Hepatocyte (in vitro differentiated cells): ENCODE measurements around the gene AMD1. TPM values are rescaled to one million over a fixed set of nuclear protein-coding genes. Genes with fewer than 3 reads are reported as not detected.
"Not testable (repeated sequence)": the region's sequence is repeated elsewhere in the genome, so short reads cannot be mapped to it uniquely, and the experiment has no call there.

Experiments
- DNase-seq: peaks from one replicate; pipeline ENCODE4 v3.0.0-alpha.2; 2016; ENCODE audit warnings: low spot score
- H2AFZ ChIP-seq: fragments of 200-600 bp; sonication (generic); 2 replicates; pipeline ENCODE4 v1.6.0; 2016; ENCODE audit warnings: antibody characterized with exemption, mild to moderate bottlenecking
- H3K27ac ChIP-seq: fragments of 200-600 bp; sonication (generic); 2 replicates; pipeline ENCODE4 v1.5.1; 2016; ENCODE audit warnings: mild to moderate bottlenecking
- H3K27me3 ChIP-seq: fragments of 200-600 bp; sonication (generic); 2 replicates; pipeline ENCODE4 v1.6.1; 2016
- H3K36me3 ChIP-seq: fragments of 200-600 bp; sonication (generic); replicated peaks from 2 replicates; pipeline ENCODE4 v1.5.1; 2016; ENCODE audit warnings: low read depth; ENCODE audit not compliant: insufficient read depth
- H3K4me1 ChIP-seq: fragments of 200-600 bp; sonication (generic); 2 replicates; pipeline ENCODE4 v1.5.1; 2016; ENCODE audit warnings: mild to moderate bottlenecking, moderate library complexity; ENCODE audit not compliant: insufficient read depth
- H3K4me2 ChIP-seq: fragments of 200-600 bp; sonication (generic); 2 replicates; pipeline ENCODE4 v1.6.0; 2016
- H3K4me3 ChIP-seq: fragments of 200-600 bp; sonication (generic); 2 replicates; pipeline ENCODE4 v1.5.1; 2016; ENCODE audit warnings: mild to moderate bottlenecking
- H3K79me2 ChIP-seq: fragments of 200-600 bp; sonication (generic); 2 replicates; pipeline ENCODE4 v1.6.0; 2017; ENCODE audit warnings: mild to moderate bottlenecking
- H3K9me2 ChIP-seq: fragments of 200-600 bp; sonication (generic); replicated peaks from 2 replicates; pipeline ENCODE4 v1.6.0; 2017; ENCODE audit warnings: mild to moderate bottlenecking; ENCODE audit not compliant: insufficient read depth
- H3K9me3 ChIP-seq: fragments of 200-600 bp; sonication (generic); 2 replicates; pipeline ENCODE4 v1.5.1; 2016; ENCODE audit warnings: low read depth, mild to moderate bottlenecking
- H4K20me1 ChIP-seq: fragments of 200-600 bp; sonication (generic); 2 replicates; pipeline ENCODE4 v1.6.0; 2016; ENCODE audit warnings: mild to moderate bottlenecking; ENCODE audit not compliant: insufficient read depth, poor library complexity, severe bottlenecking
- CTCF ChIP-seq: fragments of 200-600 bp; sonication (generic); IDR thresholded peaks from 2 replicates; pipeline ENCODE4 v1.5.1; 2016; ENCODE audit warnings: antibody characterized with exemption, mild to moderate bottlenecking; ENCODE audit not compliant: poor library complexity
- EZH2 ChIP-seq: fragments of 200-600 bp; sonication (generic); IDR thresholded peaks from 2 replicates; pipeline ENCODE4 v1.6.1; 2016; ENCODE audit warnings: antibody characterized with exemption, mild to moderate bottlenecking, borderline replicate concordance
- EZH2phosphoT487 ChIP-seq: fragments of 200-600 bp; sonication (generic); IDR thresholded peaks from one replicate; pipeline ENCODE4 v1.6.1; 2018; ENCODE audit warnings: antibody characterized with exemption, mild to moderate bottlenecking, low read depth, moderate library complexity; ENCODE audit not compliant: unreplicated experiment, severe bottlenecking
- WGBS: methylation state at CpG from one replicate; pipeline ENCODE4 v1.1.6; 2016; ENCODE audit warnings: low lambda C conversion rate; ENCODE audit errors: missing lambda C conversion rate; 5-methylcytosine and 5-hydroxymethylcytosine counted together
- polyA plus RNA-seq: library from polyadenylated mRNA; unstranded; fragments of >200 nt; fragmentation: Nextera tagmentation; extraction: Ambion mirVana; gene quantifications from 2 replicates; pipeline ENCODE4 v1.2.1, GENCODE V29; 2016
- total RNA-seq: library from RNA; depleted of rRNA; stranded (reverse); fragments of >200 nt; gene quantifications from 2 replicates; pipeline ENCODE4 v1.2.3, GENCODE V29; 2014

The AMD1 gene
- total and polyA plus RNA-seq, 2 experiments from 2014 or later, result 42.7 to 106 TPM

- H3K79me2 ChIP-seq, result no peaks in the 10 kb centered on the region
- H3K27me3 ChIP-seq, result no peaks in the 10 kb centered on the region
Measured at GRCh38 chr6:110833831-110834230, 40.8 kb upstream of the AMD1 start.

GRCh38 chr6:110835751-110836150 is 38.8 kb upstream of the AMD1 start:
- WGBS, result 95% methylated on average over 5 of the region's 5 CpGs
- not testable (repeated sequence) for H3K27ac ChIP-seq, H3K27me3 ChIP-seq, H3K9me2 ChIP-seq, H4K20me1 ChIP-seq, H3K79me2 ChIP-seq, H3K4me1 ChIP-seq, H3K36me3 ChIP-seq, H2AFZ ChIP-seq, H3K4me2 ChIP-seq, DNase-seq, H3K4me3 ChIP-seq, H3K9me3 ChIP-seq

More at GRCh38 chr6:110833831-110834230, 40.8 kb upstream of the AMD1 start:
- H3K27ac ChIP-seq, result no peak overlapping the region
- no peaks in the 10 kb centered on the region for H3K36me3 ChIP-seq
- H3K4me1 ChIP-seq, result no peaks in the 10 kb centered on the region
- no peak for DNase-seq
- no peak overlapping the region for H3K4me2 ChIP-seq
- no peak overlapping the region for H3K4me3 ChIP-seq
- H3K9me2 ChIP-seq, result no peaks in the 10 kb centered on the region
- TF ChIP-seq CTCF, result no peak
- no peak for TF ChIP-seq EZH2
- no peak for TF ChIP-seq EZH2phosphoT487
- no peak overlapping the region for H2AFZ ChIP-seq
- H3K9me3 ChIP-seq, result no peaks in the 10 kb centered on the region
- WGBS, result 94% methylated on average over 6 of the region's 6 CpGs
- no peaks in the 10 kb centered on the region for H4K20me1 ChIP-seq

- no peaks in the 10 kb centered on the region for H3K9me2 ChIP-seq
- no peaks in the 10 kb centered on the region for H3K36me3 ChIP-seq
- DNase-seq, result no peak
- no peaks in the 10 kb centered on the region for H3K27me3 ChIP-seq
- H4K20me1 ChIP-seq, result no peaks in the 10 kb centered on the region
- WGBS, result 89% methylated on average over 6 of the region's 6 CpGs
- H3K4me1 ChIP-seq, result no peaks in the 10 kb centered on the region
- H2AFZ ChIP-seq, result no peak overlapping the region
- H3K4me3 ChIP-seq, result no peak overlapping the region
- no peak overlapping the region for H3K4me2 ChIP-seq
- H3K9me3 ChIP-seq, result no peaks in the 10 kb centered on the region
- no peak overlapping the region for H3K27ac ChIP-seq
- TF ChIP-seq EZH2 (no peak), CTCF (no peak), EZH2phosphoT487 (no peak)
- no peaks in the 10 kb centered on the region for H3K79me2 ChIP-seq
Measured at GRCh38 chr6:110841266-110841665, 33.3 kb upstream of the AMD1 start.

- Histone ChIP-seq H2AFZ (no peak overlapping the region), H3K9me3 (no peaks in the 10 kb centered on the region), H3K4me3 (no peak overlapping the region), H3K4me2 (no peak overlapping the region), H3K9me2 (no peaks in the 10 kb centered on the region), H3K27ac (no peak overlapping the region), H4K20me1 (no peaks in the 10 kb centered on the region), H3K27me3 (no peaks in the 10 kb centered on the region), H3K4me1 (no peaks in the 10 kb centered on the region), H3K36me3 (no peaks in the 10 kb centered on the region), H3K79me2 (no peaks in the 10 kb centered on the region)
- no peak for TF ChIP-seq CTCF
- no peak for TF ChIP-seq EZH2phosphoT487
- no peak for TF ChIP-seq EZH2
- WGBS, result 91% methylated on average over 4 of the region's 4 CpGs
- no peak for DNase-seq
Measured at GRCh38 chr6:110849781-110850180, 24.8 kb upstream of the AMD1 start.
